PC-3 (cell line): ENCODE results near the gene IL17RC.
"Not testable (repeated sequence)": the region's sequence is repeated elsewhere in the genome, so short reads cannot be mapped to it uniquely, and the experiment has no call there.

Experiments
- CTCF ChIP-seq: fragments of 300-600 bp; sonication (generic); conservative IDR thresholded peaks from 2 replicates; pipeline ENCODE4 v1.5.1; 2017; ENCODE audit warnings: antibody characterized with exemption, low read depth, mild to moderate bottlenecking, low read length
- EZH2phosphoT487 ChIP-seq: fragments of 300-600 bp; sonication (generic); IDR thresholded peaks from 2 replicates; pipeline ENCODE4 v1.6.1; 2018; ENCODE audit warnings: mild to moderate bottlenecking, antibody characterized with exemption, low read length, borderline replicate concordance

DNA sequence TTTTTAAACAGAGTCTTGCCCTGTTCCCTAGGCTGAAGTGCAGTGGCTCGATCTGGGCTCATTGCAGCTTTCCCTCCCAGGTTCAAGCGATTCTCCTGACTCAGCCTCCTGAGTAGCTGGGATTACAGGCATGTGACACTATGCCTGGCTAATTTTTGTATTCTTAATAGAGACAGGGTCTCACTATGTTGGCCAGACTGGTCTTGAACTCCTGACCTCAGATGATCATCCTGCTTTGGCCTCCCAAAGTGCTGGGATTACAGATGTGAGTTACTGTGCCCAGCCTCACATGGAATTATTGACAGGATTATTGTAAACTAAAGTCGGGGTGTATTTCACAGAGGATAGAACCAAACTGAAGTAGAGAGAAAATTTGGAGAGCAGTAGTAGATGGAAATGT, 21.2 kb upstream of the IL17RC start:
- not testable (repeated sequence) for TF ChIP-seq CTCF, EZH2phosphoT487
